ENCODE data around the gene CAMKK1. TPM values are rescaled to one million over a fixed set of nuclear protein-coding genes. Genes with fewer than 3 reads are reported as not detected.

CAMKK1 gene
- total RNA-seq, 2 donors from 2014 or later = 3.8 to 6.3 TPM

GRCh38 chr17:3903881-3904290 is 11.0 kb upstream of the CAMKK1 start:
- H3K9me3 ChIP-seq (ENCODE audit: control insufficient read depth, low read length) = no peaks in the 10 kb centered on the region
- Mint-ChIP-seq H3K36me3 (ENCODE audit: low read depth) (no peaks in the 10 kb centered on the region), H3K27ac (no peak overlapping the region), H3K9me3 (no peaks in the 10 kb centered on the region), H3K27me3 (ENCODE audit: insufficient read depth) (no peaks in the 10 kb centered on the region), H3K4me1 (peaks cover 4% of the 10 kb centered on the region), H3K4me3 (no peak overlapping the region)
- no peaks in the 10 kb centered on the region for H3K36me3 ChIP-seq (ENCODE audit: control insufficient read depth, insufficient read depth, low read length)
- 64 to 69% methylated on average over 13 to 21 of the region's 21 CpGs for WGBS, 2 experiments (ENCODE audit: insufficient coverage in 1 of 2, insufficient read length in 1 of 2)
- no peaks in the 10 kb centered on the region for H3K4me1 ChIP-seq (ENCODE audit: control insufficient read depth, insufficient read depth, low read length)
- no peak overlapping the region for H3K27ac ChIP-seq (ENCODE audit: low read depth, low read length)
- H3K9ac ChIP-seq (ENCODE audit: extremely low read depth, low read length, poor library complexity, severe bottlenecking) = no peak overlapping the region
- H3K4me3 ChIP-seq (ENCODE audit: low read length) = no peak overlapping the region
- no peaks in the 10 kb centered on the region for H3K27me3 ChIP-seq (ENCODE audit: control insufficient read depth, insufficient read depth, low read length, poor library complexity, severe bottlenecking)
- peak; percentile 79 for DNase-seq
- TF ChIP-seq CTCF (conservative IDR thresholded peaks at IDR 0.05) = no peak

GRCh38 chr17:3903051-3903825 is 10.4 kb upstream of the CAMKK1 start:
- Mint-ChIP-seq H3K27me3 (ENCODE audit: insufficient read depth) (no peaks in the 10 kb centered on the region), H3K4me1 (peaks cover 4% of the 10 kb centered on the region), H3K36me3 (ENCODE audit: low read depth) (no peaks in the 10 kb centered on the region), H3K27ac (no peak overlapping the region), H3K4me3 (no peak overlapping the region), H3K9me3 (no peaks in the 10 kb centered on the region)
- H3K9ac ChIP-seq (ENCODE audit: extremely low read depth, low read length, poor library complexity, severe bottlenecking) = no peak overlapping the region
- H3K4me1 ChIP-seq (ENCODE audit: control insufficient read depth, insufficient read depth, low read length) = no peaks in the 10 kb centered on the region
- H3K9me3 ChIP-seq (ENCODE audit: control insufficient read depth, low read length) = no peaks in the 10 kb centered on the region
- DNase-seq = no peak
- TF ChIP-seq CTCF (conservative IDR thresholded peaks at IDR 0.05) = no peak
- no peaks in the 10 kb centered on the region for H3K36me3 ChIP-seq (ENCODE audit: control insufficient read depth, insufficient read depth, low read length)
- no peak overlapping the region for H3K27ac ChIP-seq (ENCODE audit: low read depth, low read length)
- no peaks in the 10 kb centered on the region for H3K27me3 ChIP-seq (ENCODE audit: control insufficient read depth, insufficient read depth, low read length, poor library complexity, severe bottlenecking)
- H3K4me3 ChIP-seq (ENCODE audit: low read length) = no peak overlapping the region
- 84 to 87% methylated on average over 21 to 25 of the region's 25 CpGs for WGBS, 2 experiments (ENCODE audit: insufficient coverage in 1 of 2, insufficient read length in 1 of 2)

DNA sequence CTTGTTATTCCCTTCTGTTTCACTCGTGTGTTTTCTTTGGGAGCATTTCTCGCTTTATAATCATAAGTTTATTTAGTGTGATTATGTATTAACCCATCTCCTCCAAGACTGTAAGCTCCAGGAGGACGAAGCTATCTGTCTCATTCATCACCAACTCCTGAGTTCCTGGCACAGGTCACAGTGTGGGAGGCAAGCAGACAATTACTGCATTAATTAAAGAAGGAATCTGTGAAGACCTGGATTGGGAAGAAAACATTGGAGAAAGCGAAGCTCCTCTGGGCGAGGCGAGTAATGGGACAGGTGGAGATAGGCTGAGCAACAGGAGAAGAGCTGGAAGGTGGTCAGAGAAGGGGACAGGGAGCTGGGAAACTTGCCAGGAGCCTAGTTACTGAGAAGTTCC is 7.8 kb upstream of the CAMKK1 start:
- no peak overlapping the region for H3K27ac Mint-ChIP-seq
- TF ChIP-seq CTCF (conservative IDR thresholded peaks at IDR 0.05) = no peak
- Histone ChIP-seq H3K9ac (ENCODE audit: extremely low read depth, low read length, poor library complexity, severe bottlenecking) (no peak overlapping the region), H3K9me3 (ENCODE audit: control insufficient read depth, low read length) (no peaks in the 10 kb centered on the region), H3K27ac (ENCODE audit: low read depth, low read length) (no peak overlapping the region), H3K27me3 (ENCODE audit: control insufficient read depth, insufficient read depth, low read length, poor library complexity, severe bottlenecking) (no peaks in the 10 kb centered on the region), H3K4me3 (ENCODE audit: low read length) (no peak overlapping the region), H3K36me3 (ENCODE audit: control insufficient read depth, insufficient read depth, low read length) (no peaks in the 10 kb centered on the region), H3K4me1 (ENCODE audit: control insufficient read depth, insufficient read depth, low read length) (no peaks in the 10 kb centered on the region)
- 82 to 91% methylated on average over 3 to 4 of the region's 6 CpGs for WGBS, 2 experiments (ENCODE audit: insufficient coverage in 1 of 2, insufficient read length in 1 of 2)
- DNase-seq = no peak
- H3K9me3 Mint-ChIP-seq = no peaks in the 10 kb centered on the region
- no peak overlapping the region for H3K4me3 Mint-ChIP-seq
- peaks cover 2% of the 10 kb centered on the region for H3K27me3 Mint-ChIP-seq (ENCODE audit: insufficient read depth)
- H3K36me3 Mint-ChIP-seq (ENCODE audit: low read depth) = no peaks in the 10 kb centered on the region
- peaks cover 4% of the 10 kb centered on the region for H3K4me1 Mint-ChIP-seq
